ENCODE data around the gene COMMD6.

- TF ChIP-seq CTCF (conservative IDR thresholded peaks at IDR 0.05) (no peak), EZH2 (IDR thresholded peaks at IDR 0.05; ENCODE audit: low read depth) (no peak)
These were observed 56.2 kb downstream of the COMMD6 start for GRCh38 chr13:75481176-75482069.

Data from PC-9 (cell line).